ENCODE results near the gene INSYN2B. TPM values are rescaled to one million over a fixed set of nuclear protein-coding genes. Genes with fewer than 3 reads are reported as not detected.

INSYN2B gene
- total RNA-seq, 1 donor from 2014 or later, result 0.26 TPM

- DNase-seq (ENCODE audit: low spot score), result no peak
- Histone ChIP-seq H3K9me3 (ENCODE audit: low read depth) (no peaks in the 10 kb centered on the region), H3K79me2 (ENCODE audit: low read depth) (no peaks in the 10 kb centered on the region), H2AFZ (replicated peaks) (no peak overlapping the region), H3K36me3 (no peaks in the 10 kb centered on the region), H3K27me3 (no peaks in the 10 kb centered on the region), H4K20me1 (ENCODE audit: low read depth) (no peaks in the 10 kb centered on the region), H3K4me1 (peaks cover 9% of the 10 kb centered on the region), H3K9ac (no peak overlapping the region), H3K4me2 (no peak overlapping the region), H3F3A (ENCODE audit: low read depth) (no peaks in the 10 kb centered on the region), H3K4me3 (no peak overlapping the region), H3K27ac (no peak overlapping the region)
- H3K27ac Mint-ChIP-seq, result no peak overlapping the region
- TF ChIP-seq EZH2 (IDR thresholded peaks at IDR 0.05), result no peak
- TF ChIP-seq, protein P1, sequence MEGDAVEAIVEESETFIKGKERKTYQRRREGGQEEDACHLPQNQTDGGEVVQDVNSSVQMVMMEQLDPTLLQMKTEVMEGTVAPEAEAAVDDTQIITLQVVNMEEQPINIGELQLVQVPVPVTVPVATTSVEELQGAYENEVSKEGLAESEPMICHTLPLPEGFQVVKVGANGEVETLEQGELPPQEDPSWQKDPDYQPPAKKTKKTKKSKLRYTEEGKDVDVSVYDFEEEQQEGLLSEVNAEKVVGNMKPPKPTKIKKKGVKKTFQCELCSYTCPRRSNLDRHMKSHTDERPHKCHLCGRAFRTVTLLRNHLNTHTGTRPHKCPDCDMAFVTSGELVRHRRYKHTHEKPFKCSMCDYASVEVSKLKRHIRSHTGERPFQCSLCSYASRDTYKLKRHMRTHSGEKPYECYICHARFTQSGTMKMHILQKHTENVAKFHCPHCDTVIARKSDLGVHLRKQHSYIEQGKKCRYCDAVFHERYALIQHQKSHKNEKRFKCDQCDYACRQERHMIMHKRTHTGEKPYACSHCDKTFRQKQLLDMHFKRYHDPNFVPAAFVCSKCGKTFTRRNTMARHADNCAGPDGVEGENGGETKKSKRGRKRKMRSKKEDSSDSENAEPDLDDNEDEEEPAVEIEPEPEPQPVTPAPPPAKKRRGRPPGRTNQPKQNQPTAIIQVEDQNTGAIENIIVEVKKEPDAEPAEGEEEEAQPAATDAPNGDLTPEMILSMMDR (IDR thresholded peaks at IDR 0.05), result no peak
- TF ChIP-seq EZH2phosphoT487 (IDR thresholded peaks at IDR 0.05), result no peak
- peaks cover 3% of the 10 kb centered on the region for H3K27me3 Mint-ChIP-seq (ENCODE audit: insufficient read depth, low read depth)
- H3K36me3 Mint-ChIP-seq, result no peaks in the 10 kb centered on the region
- no peak overlapping the region for H3K4me3 Mint-ChIP-seq
- H3K9me3 Mint-ChIP-seq, result no peaks in the 10 kb centered on the region
- peaks cover 10% of the 10 kb centered on the region for H3K4me1 Mint-ChIP-seq
Observed at GRCh38 chr5:169880785-169881184, 99.5 kb downstream of the INSYN2B start.

GRCh38 chr5:169880012-169880663, 100.2 kb downstream of the INSYN2B start:
- H3F3A ChIP-seq (ENCODE audit: low read depth), result no peaks in the 10 kb centered on the region
- H3K4me1 Mint-ChIP-seq, result peaks cover 10% of the 10 kb centered on the region
- H3K4me2 ChIP-seq, result no peak overlapping the region
- H2AFZ ChIP-seq (replicated peaks), result no peak overlapping the region
- H3K27ac ChIP-seq, result no peak overlapping the region
- H3K4me3 Mint-ChIP-seq, result no peak overlapping the region
- H3K4me3 ChIP-seq, result no peak overlapping the region
- H3K4me1 ChIP-seq, result peaks cover 9% of the 10 kb centered on the region
- no peaks in the 10 kb centered on the region for H3K36me3 ChIP-seq
- peaks cover 3% of the 10 kb centered on the region for H3K27me3 Mint-ChIP-seq (ENCODE audit: insufficient read depth, low read depth)
- H3K27me3 ChIP-seq, result no peaks in the 10 kb centered on the region
- no peaks in the 10 kb centered on the region for H4K20me1 ChIP-seq (ENCODE audit: low read depth)
- TF ChIP-seq, protein P1 (IDR thresholded peaks at IDR 0.05), result no peak
- TF ChIP-seq EZH2phosphoT487 (IDR thresholded peaks at IDR 0.05), result no peak
- no peak for TF ChIP-seq EZH2 (IDR thresholded peaks at IDR 0.05)
- no peaks in the 10 kb centered on the region for H3K9me3 ChIP-seq (ENCODE audit: low read depth)
- no peaks in the 10 kb centered on the region for H3K79me2 ChIP-seq (ENCODE audit: low read depth)
- H3K9me3 Mint-ChIP-seq, result no peaks in the 10 kb centered on the region
- H3K9ac ChIP-seq, result no peak overlapping the region
- no peak for DNase-seq (ENCODE audit: low spot score)
- no peaks in the 10 kb centered on the region for H3K36me3 Mint-ChIP-seq
- H3K27ac Mint-ChIP-seq, result no peak overlapping the region

- H3K4me3 ChIP-seq, result no peak overlapping the region
- Mint-ChIP-seq H3K27ac (no peak overlapping the region), H3K27me3 (ENCODE audit: insufficient read depth, low read depth) (peaks cover 2% of the 10 kb centered on the region), H3K36me3 (no peaks in the 10 kb centered on the region), H3K4me1 (peaks cover 11% of the 10 kb centered on the region), H3K4me3 (no peak overlapping the region), H3K9me3 (no peaks in the 10 kb centered on the region)
- no peaks in the 10 kb centered on the region for H4K20me1 ChIP-seq (ENCODE audit: low read depth)
- H3K27me3 ChIP-seq, result no peaks in the 10 kb centered on the region
- H3K4me1 ChIP-seq, result peaks cover 9% of the 10 kb centered on the region
- no peak overlapping the region for H3K4me2 ChIP-seq
- H3K79me2 ChIP-seq (ENCODE audit: low read depth), result no peaks in the 10 kb centered on the region
- H3K9ac ChIP-seq, result no peak overlapping the region
- no peaks in the 10 kb centered on the region for H3K9me3 ChIP-seq (ENCODE audit: low read depth)
- no peak for DNase-seq (ENCODE audit: low spot score)
- no peak overlapping the region for H2AFZ ChIP-seq (replicated peaks)
- H3K27ac ChIP-seq, result no peak overlapping the region
- no peaks in the 10 kb centered on the region for H3K36me3 ChIP-seq
- TF ChIP-seq, protein P1 (IDR thresholded peaks at IDR 0.05), result no peak
- no peak for TF ChIP-seq EZH2 (IDR thresholded peaks at IDR 0.05)
- no peak for TF ChIP-seq EZH2phosphoT487 (IDR thresholded peaks at IDR 0.05)
- no peaks in the 10 kb centered on the region for H3F3A ChIP-seq (ENCODE audit: low read depth)
Observed at GRCh38 chr5:169876386-169876785, 103.9 kb downstream of the INSYN2B start.

All from neural progenitor cell (in vitro differentiated cells).